ENCODE results near the gene ANKRD45.
"Not testable (repeated sequence)": the region's sequence is repeated elsewhere in the genome, so short reads cannot be mapped to it uniquely, and the experiment has no call there.

Gene ANKRD45, protein sequence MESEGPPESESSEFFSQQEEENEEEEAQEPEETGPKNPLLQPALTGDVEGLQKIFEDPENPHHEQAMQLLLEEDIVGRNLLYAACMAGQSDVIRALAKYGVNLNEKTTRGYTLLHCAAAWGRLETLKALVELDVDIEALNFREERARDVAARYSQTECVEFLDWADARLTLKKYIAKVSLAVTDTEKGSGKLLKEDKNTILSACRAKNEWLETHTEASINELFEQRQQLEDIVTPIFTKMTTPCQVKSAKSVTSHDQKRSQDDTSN

DNA sequence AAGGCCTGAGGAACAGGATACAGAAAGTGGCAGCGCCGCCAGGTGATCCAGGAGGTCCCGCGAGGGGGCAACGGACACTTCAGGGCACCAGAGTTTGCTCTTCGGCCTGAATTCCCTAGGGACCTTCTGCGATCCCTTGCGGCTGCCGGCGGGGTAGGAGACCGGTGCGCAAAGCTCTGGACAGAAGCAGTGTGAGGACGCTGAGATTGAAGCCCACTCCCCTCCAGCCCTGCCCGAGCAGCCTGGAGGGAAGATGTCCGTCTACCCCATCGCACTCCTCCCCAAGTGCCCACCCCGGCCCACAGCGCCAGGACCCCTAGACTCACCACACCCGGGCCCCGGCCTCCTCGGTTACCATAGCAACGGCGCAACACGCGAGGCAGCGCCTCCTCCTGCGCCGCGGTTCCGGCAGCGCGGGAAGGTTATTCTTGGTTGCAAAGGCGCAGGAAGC is at the start of gene ANKRD45:
Gene ANKRD45 (minus strand): TSS at position 361 of the 451 bp plus-strand sequence. CDS start 10,433 bp downstream, outside the sequence.
- DNase-seq: no peak

DNA sequence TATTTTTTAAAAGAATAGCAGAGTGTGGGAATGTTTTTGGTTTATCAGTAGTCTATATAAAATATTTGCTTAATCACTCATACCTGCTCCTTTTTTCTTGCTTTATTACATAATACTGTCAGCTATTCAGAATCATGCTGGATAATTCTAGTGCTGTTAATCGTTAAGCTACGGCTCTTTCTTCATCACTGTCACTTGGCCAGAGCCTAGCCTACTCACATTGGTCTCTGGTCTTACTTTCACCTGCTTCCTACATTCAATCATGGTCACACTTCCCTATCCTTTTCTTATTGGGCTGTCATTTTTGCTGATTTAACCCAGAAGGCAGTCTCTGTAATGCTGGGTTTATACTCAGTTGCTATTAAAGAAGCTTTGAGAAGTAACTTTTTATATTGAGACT is 47.6 kb upstream of the ANKRD45 start:
- no peak for DNase-seq

DNA sequence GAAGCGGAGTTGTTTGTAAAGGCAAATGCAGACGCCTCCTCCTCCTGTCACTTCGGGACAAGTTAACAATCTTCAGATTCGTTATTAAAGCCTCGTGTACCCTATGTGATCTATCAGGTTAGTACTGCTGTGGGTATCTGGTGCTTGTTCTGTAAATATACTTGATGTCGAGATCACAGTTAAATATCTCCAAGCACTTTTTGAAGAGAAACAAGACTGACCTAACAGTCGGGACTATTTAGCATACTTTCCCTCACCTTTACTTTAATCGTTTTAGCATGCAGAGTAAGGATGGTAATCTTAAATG is 45.8 kb upstream of the ANKRD45 start:
- DNase-seq: no peak

DNA sequence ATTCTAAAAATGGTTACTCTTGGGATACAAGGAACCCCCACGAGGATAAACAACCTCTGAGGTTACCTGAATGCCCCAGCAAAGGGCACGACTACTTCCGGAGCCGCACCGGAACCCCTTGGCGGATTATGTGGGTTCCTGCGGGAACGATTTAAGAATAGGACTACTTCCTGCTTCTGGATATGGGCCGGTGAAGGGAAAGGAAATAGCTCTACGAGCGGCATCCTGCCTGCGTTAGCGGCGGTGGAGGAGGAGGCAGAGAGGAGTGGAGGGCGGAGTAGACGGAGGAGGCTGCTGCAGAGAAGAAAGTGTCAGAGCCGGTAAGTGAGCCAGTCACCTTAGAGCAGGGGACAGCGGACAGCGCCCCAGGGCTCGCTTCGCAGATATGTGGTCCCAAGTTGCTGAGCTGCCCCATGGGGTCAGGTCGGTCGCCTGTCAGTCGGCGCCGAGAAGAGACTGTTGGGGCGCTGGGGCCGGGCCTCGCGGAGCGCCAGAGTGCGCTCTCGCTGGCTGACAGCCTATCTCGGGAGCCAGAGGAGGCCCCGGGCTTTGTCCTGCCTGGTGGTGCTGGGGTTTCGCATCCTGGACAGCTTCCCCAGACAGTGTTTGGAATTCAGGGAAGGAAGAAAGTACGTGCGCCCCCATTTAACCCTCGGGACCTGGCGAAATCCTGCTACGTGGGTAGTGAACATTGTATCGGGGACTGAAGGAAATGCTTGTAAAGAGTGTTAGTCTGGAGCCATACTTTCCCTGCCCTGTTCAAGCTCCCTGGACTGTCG is 45.3 kb upstream of the ANKRD45 start, which contains the start of gene KLHL20:
Gene KLHL20 (plus strand): TSS at position 223 of the 779 bp plus-strand sequence. CDS start 1,063 bp downstream, outside the sequence.
- DNase-seq: peak; percentile 49 to 75 (median 67)

DNA sequence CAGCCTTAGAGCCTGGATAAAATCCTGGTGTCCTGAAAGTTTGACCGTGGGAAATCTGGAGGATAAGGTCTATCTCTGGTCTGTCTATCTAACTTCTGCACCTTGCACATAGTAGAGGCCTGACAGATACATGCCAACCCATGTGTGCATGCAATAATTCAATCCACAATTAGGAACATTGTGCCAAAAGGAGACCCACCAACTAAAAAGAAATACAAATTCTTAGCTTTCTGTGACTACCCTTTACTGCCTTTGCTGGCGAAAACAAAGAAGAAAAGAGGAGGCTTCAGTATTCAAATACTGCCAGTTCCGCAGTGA is 44.7 kb upstream of the ANKRD45 start:
- no peak for DNase-seq

DNA sequence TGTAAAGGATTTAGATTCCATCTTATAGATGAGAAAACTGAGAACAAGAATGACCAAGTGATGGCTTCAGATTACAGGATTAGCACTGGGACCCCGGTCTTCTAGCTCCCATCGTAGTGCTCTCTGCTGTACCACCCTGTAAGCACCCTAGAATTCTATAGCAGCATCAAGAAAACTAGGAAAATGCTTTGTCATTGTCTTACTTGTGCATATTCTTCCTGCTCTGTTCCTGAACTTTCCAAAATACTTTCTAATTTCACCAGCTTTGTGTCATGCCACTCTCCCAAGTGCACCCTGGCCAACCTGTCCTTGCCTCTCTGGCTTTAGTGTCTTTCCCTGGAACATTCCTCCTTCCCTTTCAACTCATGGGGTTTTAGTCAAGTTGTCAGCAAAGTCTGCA is 39.1 kb upstream of the ANKRD45 start:
- no peak for DNase-seq

DNA sequence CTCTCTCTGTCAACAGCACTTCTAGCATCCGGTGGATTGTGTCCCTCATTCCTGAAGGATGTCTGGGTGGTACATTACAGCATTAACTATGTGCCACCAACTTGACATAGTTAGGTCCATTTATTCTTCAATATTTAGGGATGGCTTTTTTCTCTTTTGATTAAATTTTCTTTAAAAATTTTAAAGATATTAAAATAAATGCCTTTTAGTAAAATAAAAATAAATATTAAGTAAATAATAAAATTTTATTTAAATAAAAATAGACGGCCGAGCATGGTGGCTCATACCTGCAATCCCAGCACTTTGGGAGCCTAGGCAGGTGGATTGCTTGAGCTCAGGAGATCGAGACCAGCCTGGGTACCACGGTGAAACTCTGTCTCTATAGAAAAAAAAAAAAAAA is 35.5 kb upstream of the ANKRD45 start:
- DNase-seq: no peak

DNA sequence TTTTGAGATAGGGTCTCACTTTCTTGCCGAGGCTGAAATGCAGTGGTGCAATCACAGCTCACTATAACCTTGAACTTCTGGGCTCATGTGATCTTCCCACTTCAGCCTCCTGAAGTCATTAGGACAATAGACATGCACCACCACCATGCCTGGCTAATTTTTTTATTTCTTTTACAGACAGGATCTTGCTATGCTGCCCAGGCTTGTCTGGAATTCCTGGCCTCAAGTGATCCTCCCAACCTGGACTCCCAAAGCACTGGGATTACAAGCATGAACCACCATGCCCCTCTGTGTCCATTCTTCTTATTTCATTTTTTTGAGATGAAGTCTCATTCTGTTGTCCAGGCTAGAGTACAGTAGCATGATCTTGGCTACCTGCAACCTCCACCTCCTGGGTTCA is 33.1 kb upstream of the ANKRD45 start:
- DNase-seq: no peak

DNA sequence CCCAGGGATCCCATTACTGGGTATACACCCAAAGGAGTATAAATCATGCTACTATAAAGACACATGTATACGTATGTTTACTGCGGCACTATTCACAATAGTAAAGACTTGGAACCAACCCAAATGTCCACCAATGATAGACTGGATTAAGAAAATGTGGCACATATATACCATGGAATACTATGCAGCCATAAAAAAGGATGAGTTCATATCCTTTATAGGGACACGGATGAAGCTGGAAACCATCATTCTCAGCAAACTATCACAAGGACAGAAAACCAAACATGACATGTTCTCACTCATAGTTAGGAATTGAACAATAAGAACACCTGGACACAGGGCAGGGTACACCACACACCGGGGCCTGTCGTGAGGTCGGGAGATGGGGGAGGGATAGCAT is 31.6 kb upstream of the ANKRD45 start:
- not testable (repeated sequence) for DNase-seq

DNA sequence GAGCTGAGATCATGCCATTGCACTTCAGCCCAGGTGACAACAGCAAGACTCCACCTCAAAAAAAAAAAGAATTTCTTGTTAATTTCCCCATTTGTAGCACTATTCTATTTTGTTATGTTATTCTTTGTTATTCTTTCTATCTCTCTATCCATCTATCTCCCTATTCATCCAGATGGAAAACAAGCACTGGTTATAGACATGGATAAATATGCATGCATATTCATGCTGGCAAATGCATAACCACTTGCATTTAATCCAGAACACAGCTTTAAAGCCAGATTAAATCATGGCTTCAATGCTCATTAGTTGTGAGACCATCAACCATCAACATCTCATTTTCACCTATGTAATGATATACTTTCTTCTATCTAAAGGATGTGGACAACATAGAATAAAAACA is 23.6 kb upstream of the ANKRD45 start:
- DNase-seq: no peak

DNA sequence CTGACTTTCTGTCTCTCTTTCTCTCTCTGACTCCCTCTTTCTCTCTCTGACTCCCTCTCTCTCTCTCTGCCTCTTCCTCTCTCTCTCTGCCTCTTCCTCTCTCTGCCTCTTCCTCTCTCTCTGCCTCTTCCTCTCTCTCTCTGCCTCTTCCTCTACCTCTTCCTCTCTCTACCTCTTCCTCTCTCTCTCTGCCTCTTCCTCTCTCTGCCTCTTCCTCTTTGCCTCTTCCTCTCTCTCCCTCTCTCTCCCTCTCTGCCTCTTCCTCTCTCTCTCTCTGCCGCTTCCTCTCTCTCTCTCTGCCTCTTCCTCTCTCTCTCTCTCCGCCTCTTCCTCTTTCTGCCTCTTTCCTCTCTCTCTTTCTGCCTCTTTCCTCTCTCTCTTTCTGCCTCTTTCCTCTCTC is 18.6 kb upstream of the ANKRD45 start:
- DNase-seq: no peak

DNA sequence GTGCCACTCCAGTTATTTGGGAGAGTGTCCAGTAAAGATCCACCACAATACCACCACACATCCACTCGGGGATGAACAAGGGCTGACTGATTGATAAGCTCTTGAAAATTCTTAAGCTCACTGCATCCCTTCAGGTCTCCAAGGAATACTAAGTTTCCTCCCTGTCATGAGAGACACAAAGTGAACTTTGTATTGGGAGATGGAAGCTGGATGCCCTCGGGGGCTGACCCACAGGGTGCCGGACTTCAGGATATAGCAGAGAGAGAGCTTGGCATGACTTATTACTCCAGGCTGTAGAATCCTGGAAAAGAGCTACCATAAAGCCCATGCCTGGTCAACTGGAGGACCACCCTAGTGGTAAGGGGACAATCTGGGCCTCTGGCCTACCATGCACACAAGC is 15.5 kb upstream of the ANKRD45 start:
- not testable (repeated sequence) for DNase-seq

DNA sequence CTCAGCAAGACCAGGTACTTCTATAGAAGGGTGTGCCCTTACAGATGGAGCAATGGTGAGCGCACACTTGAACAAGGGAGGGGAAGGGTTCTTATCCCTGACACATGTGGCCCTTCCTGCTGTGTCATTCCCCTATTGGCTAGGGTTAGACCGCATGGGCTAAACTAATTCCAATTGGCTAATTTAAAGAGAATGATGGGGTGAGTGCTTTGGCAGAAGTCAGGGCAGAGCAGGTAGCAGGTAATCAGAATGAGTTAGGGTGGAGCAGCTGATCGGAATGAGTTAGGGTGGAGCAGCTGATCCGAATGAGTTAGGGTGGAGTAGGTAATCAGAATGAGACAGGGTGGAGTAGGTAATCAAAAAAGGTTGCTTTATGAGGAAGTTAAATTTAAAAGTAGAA is 14.2 kb upstream of the ANKRD45 start:
- DNase-seq: not testable (repeated sequence)

DNA sequence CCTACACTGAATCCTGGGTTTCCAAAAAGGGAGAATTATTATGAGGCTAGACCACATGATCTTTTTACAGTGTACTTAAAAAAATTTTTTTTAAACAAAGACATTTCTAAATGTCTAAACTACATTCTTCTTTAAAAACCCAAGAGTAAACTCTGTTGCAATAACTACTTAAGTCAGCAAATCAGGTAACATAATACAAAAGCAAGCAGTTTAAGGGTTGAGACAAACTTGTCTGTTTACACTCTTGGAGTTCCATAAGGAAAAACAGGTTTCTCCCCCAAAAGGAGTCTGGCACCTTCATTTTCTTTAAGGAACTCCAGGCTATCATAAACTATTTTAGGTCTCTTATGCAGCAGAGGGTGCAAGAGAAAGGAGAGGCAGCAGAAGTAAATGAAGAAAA is 12.5 kb upstream of the ANKRD45 start:
- no peak for DNase-seq

DNA sequence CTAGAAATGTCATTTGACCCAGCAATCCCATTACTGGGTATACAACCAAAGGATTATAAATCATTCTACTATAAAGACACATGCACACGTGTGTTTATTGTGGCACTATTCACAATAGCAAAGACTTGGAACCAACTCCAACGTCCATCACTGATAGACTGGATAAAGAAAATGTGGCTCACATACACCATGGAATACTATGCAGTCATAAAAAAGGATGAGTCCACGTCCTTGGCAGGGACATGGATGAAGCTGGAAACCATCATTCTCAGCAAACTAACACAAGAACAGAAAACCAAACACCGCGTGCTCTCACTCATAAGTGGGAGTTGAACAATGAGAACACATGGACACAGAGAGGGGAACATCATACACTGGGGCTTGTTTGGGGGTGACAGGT is 10.5 kb upstream of the ANKRD45 start:
- not testable (repeated sequence) for DNase-seq

DNA sequence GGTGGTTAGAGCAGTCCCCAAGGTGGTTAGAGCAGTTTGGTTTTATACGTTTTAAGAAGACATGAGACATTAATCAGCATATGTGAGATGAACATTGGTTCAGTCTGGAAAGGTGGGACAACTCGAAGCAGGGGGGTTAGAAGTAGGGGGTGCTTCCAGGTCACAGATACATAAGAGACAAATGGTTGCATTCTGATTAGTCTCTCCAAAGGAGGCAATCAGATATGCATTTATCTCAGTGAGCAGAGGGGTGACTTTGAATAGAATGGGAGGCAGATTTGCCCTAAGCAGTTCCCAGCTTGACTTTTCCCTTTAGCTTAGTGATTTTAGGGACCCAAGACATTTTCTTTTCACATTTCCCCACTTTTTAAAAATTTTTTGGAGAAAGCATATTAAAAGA is 4.8 kb upstream of the ANKRD45 start:
- not testable (repeated sequence) for DNase-seq

DNA sequence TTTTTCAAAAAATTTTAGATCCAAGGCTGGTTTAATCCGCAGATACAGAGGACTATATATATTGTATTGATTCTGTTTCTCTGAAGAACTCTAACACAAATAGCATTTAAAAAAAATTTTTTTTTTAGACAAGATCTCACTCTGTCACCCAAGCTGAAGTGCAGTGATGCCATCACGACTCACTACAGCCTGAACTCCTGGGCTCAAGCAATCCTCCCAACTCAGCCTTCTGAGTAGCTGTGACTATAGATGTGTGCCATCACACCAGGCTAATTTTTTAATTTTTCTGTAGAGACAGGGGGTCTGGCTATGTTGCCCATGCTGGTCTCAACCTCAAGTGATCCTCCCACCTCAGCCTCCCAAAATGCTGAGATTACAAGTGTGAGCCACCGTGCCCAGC is 3.0 kb downstream of the ANKRD45 start:
- no peak for DNase-seq

DNA sequence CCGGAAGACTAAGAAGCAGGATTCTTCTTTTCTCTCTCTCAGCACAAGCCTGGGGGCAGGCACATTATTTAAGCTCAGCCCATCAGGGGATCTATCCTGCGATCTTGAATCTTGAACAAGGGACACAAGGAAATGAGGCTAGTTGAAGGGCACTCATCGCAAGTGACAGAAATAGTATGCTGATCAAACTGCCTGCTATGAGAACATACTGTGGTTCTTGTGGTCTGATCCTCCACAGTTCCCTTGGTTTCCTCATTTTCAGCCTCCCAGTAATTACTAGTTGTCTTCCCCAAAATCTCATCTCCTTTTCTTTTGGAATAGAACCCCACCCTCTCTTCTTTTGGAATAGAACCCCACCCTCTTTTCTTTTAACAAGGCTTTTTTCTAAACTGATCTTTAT is 6.5 kb downstream of the ANKRD45 start:
- no peak for DNase-seq

DNA sequence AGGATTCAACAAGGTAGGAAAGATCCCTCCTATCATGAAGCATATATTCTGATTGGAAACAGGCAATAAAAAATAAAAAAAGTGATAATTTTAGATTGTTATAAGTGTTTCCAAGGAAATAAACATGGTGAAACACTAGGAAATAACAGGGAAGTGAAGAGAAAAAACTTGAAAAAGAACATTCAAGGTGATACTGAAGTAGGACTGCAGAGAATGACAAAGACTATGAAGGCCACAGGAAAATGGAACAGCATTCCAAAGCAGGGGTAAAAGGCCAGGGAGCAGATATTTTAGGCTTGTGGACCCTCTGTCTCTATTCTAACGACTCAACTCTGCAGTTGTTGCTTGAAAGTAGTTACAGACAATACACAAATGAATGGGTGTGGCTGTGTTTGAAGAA is 7.9 kb downstream of the ANKRD45 start:
- no peak for DNase-seq

DNA sequence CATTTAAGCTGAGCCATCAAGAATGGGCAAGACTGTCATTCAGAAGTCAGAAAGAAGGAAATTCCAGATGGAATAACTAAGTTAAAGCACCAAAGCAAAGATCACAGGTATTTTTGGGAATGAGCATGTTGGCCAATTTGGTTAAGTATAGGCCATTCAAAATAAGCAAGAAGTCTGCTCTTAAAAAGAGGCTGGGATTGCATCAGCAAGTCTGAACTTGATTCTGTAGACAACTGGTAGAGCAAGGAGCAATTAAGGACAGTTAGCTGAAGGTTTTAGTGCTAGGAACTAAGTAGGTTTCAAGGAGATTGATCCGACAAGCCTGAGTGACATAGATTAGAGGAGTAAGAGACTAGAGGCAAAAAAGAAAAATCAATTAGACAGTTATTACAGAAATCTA is 8.4 kb downstream of the ANKRD45 start:
- DNase-seq: no peak

DNA sequence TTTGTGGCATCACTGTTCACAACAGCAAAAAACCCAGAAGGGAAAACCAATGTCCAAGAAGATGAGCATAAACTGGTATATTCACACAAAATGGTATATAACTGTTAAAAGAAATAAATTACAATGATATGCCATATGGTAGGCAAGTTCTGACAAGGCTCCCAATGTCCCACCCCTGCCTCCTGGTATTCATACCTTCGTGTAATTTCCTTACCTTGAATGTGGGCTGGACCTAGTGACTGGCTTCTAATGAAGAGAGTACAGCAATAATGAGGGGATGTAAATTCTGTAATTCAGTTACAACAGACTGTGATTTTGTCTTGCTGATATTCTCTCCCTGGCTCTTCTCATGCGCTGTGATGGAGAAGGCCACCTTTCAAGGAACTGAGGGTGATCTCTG is 9.3 kb downstream of the ANKRD45 start:
- DNase-seq: no peak

DNA sequence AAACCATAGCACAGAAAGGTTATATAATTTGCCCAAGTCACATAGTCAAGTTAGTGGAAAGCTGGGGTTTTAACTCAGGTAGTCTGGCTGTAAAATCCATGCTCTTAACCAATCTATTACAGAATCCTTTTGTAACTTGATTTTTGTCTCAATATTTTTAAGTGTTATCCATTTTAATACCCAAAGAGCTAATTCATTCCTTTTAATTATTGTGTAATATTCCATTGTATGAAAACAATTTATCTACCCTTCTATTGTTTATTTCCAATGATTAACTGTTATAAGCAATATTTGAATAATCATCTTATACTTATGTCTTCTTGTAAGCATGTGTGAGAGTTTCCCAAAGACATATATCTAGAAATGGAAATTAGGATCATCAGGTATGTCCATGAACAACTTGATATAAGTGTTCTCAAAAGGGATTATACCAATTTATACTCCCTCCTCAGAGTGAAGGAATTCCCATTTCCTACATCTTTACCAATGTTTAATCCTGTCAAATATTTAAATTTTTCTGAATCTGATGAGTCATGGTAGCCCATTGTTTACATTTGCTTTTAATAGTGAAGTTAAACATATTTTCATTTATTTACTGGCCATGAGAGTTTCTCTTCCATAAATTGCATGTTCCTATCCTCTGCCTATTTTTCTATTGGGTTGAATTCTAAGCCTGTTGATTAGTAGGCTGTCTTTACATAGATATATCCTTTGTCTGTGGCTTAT is 20.6 kb downstream of the ANKRD45 start:
- no peak for DNase-seq

DNA sequence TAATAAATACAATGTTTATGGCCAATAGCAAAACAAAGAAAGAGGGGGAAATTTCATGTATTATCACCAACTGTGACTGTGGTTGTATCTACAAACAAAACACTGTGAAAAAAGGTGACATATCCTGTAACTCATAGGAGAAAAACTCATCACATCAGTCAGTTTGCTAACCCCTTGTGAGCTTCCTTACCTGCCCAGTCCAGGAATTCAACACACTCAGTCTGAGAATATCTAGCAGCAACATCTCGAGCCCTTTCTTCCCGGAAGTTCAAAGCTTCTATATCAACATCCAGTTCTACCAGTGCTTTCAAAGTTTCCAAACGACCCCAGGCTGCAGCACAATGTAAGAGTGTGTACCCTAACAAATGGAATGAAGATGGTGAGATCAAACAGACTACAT is 23.0 kb downstream of the ANKRD45 start:
- DNase-seq: no peak
